Measurements from ENCODE around the gene ZNF385B.

The ZNF385B gene

DNA sequence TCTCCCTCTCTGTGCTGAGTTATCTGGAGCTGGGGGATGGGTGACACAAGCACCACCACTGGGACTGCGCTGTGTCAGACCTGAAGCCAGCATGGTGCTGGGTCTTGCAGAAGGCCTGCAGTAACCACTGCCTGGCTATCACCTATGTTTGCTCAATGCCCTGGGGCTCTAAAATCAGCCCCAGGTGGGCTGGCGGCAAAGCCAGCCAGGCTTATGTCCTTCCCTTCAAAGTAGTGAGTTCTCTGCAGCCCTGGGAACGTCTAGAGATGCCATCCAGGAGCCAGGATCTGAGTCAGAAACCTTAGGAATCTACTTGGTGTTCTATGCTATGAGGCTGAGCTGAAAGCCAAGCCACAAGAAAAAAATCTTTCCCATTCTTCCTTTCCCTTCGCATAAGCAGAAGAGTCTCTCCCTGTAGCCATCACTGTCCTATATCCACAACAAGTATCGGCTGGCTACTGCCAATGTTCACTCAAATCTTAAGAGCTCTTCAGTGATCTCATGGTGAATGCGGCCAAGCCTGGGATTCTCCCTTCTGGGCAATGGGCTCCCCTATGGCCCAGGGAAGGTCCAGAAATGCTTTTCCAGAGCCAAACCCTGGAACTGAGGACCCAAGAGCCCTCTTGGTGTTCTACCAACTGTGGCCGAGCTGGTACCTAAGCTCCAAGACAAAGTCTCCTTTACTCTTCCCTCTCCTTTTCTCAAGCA, 248.7 kb downstream of the ZNF385B start:
- Histone ChIP-seq H3K9ac (ENCODE audit: low read depth, low read length) (no peak overlapping the region), H3K27me3 (ENCODE audit: control insufficient read depth, insufficient read depth, low read length) (no peaks in the 10 kb centered on the region), H3K36me3 (ENCODE audit: control insufficient read depth, insufficient read depth, low read length) (no peaks in the 10 kb centered on the region), H3K9me3 (ENCODE audit: control insufficient read depth, insufficient read depth, low read length) (no peaks in the 10 kb centered on the region), H3K4me1 (ENCODE audit: control insufficient read depth, insufficient read depth, low read length) (peaks cover 5% of the 10 kb centered on the region), H3K4me3 (ENCODE audit: low read depth, low read length) (no peak overlapping the region)

DNA sequence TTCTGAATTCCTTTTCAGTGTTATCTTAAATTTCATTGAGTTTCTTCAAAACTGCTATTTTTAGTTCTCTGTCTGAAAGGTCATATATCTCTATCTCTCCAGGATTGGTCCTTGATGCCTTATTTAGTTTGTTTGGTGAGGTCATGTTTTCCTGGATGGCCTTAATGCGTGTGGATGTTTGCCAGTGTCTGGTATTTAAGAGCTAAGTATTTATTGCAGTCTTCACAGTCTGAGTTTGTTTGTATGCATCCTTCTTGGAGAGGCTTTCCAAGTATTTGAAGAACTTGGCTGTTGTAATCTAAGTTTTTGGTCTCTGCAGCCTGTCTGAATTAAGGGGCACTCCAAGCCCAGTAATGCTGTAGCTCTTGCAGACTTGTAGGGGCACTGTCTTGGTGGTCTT, 249.3 kb downstream of the ZNF385B start:
- Histone ChIP-seq H3K4me3 (ENCODE audit: low read depth, low read length) (no peak overlapping the region), H3K9ac (ENCODE audit: low read depth, low read length) (no peak overlapping the region), H3K36me3 (ENCODE audit: control insufficient read depth, insufficient read depth, low read length) (no peaks in the 10 kb centered on the region), H3K9me3 (ENCODE audit: control insufficient read depth, insufficient read depth, low read length) (no peaks in the 10 kb centered on the region), H3K27me3 (ENCODE audit: control insufficient read depth, insufficient read depth, low read length) (no peaks in the 10 kb centered on the region), H3K4me1 (ENCODE audit: control insufficient read depth, insufficient read depth, low read length) (peaks cover 5% of the 10 kb centered on the region)

DNA sequence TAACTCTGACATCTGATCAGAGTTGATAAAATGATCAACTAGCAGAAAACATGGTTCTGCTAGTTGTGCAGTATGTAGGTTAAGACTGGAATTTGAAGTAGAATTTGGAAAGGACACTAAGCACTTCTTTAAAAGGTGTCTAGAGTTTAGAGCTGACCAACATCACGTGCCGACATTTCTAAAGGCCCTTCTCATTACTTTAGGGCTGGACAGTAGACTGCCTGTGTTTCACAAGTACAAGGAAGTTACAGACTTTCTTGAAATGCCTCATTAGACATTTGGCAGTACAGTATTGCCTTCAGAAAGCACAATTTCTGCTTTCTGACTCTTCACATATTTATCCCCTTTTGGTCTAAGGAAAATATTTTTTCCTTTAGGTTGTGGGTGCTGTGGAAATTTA, 255.3 kb downstream of the ZNF385B start:
- no peaks in the 10 kb centered on the region for H3K36me3 ChIP-seq (ENCODE audit: control insufficient read depth, insufficient read depth, low read length)
- H3K4me1 ChIP-seq (ENCODE audit: control insufficient read depth, insufficient read depth, low read length) = peaks cover 5% of the 10 kb centered on the region
- H3K9me3 ChIP-seq (ENCODE audit: control insufficient read depth, insufficient read depth, low read length) = no peaks in the 10 kb centered on the region
- no peak overlapping the region for H3K9ac ChIP-seq (ENCODE audit: low read depth, low read length)
- no peaks in the 10 kb centered on the region for H3K27me3 ChIP-seq (ENCODE audit: control insufficient read depth, insufficient read depth, low read length)
- H3K4me3 ChIP-seq (ENCODE audit: low read depth, low read length) = no peak overlapping the region

DNA sequence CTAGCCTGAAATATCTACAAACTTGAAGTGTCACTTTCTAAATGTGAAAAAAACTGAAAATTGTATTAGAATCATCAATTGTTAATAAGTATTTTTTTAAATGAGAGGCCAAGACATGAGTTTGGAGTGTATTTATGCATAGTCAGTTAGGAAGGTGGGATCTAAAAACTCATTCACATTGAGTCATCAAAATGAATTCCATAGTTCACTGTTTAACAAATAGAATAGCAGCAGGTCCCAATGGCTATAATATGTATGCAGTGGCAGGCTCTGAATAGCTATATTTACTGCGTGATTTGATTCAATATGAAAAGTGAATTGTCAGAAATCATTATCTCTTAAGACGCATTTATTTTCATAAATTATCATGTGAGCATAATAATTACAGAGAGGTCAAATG, 256.1 kb downstream of the ZNF385B start:
- Histone ChIP-seq H3K9me3 (ENCODE audit: control insufficient read depth, insufficient read depth, low read length) (no peaks in the 10 kb centered on the region), H3K9ac (ENCODE audit: low read depth, low read length) (no peak overlapping the region), H3K4me3 (ENCODE audit: low read depth, low read length) (no peak overlapping the region), H3K36me3 (ENCODE audit: control insufficient read depth, insufficient read depth, low read length) (no peaks in the 10 kb centered on the region), H3K4me1 (ENCODE audit: control insufficient read depth, insufficient read depth, low read length) (peaks cover 5% of the 10 kb centered on the region), H3K27me3 (ENCODE audit: control insufficient read depth, insufficient read depth, low read length) (no peaks in the 10 kb centered on the region)

DNA sequence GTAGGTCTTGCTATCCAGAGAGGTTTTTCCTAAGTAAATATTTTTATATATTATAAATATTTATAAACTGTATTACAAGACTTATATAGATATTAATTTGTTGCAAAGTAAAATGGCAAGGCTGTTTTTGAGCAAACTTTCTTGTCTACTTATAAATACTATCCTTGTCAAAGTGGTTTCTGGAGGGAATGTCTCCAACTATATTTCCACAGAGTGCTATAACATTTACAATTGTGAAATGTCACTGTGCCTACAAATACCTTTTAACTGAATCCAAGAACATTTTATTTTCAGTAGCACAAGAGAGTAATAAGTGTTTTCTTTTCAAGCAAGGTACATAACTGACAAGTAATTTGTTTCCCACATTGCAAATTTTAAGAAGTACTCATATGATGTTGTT, 256.8 kb downstream of the ZNF385B start:
- Histone ChIP-seq H3K9ac (ENCODE audit: low read depth, low read length) (no peak overlapping the region), H3K4me3 (ENCODE audit: low read depth, low read length) (no peak overlapping the region), H3K4me1 (ENCODE audit: control insufficient read depth, insufficient read depth, low read length) (peaks cover 5% of the 10 kb centered on the region), H3K27me3 (ENCODE audit: control insufficient read depth, insufficient read depth, low read length) (no peaks in the 10 kb centered on the region), H3K36me3 (ENCODE audit: control insufficient read depth, insufficient read depth, low read length) (no peaks in the 10 kb centered on the region), H3K9me3 (ENCODE audit: control insufficient read depth, insufficient read depth, low read length) (no peaks in the 10 kb centered on the region)

DNA sequence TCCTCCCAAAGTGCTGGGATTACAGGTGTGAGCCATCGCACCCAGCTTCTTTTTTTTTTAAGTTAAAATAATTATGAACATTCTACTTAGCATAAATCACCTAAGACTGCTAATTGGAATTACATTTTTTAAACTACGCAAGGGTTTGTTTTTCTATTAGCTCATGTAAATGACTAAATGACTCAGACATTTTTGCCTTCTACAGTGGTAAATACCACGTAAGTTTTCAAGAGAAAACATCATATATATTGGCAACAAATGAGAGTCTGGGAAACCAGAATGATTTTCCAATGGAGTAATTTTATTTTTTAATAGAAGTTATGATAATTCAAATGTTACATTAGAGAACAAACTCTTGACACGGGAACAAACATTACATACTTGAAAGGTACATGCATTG, 259.0 kb downstream of the ZNF385B start:
- Histone ChIP-seq H3K4me3 (ENCODE audit: low read depth, low read length) (no peak overlapping the region), H3K4me1 (ENCODE audit: control insufficient read depth, insufficient read depth, low read length) (no peaks in the 10 kb centered on the region), H3K27me3 (ENCODE audit: control insufficient read depth, insufficient read depth, low read length) (no peaks in the 10 kb centered on the region), H3K9ac (ENCODE audit: low read depth, low read length) (no peak overlapping the region), H3K36me3 (ENCODE audit: control insufficient read depth, insufficient read depth, low read length) (no peaks in the 10 kb centered on the region), H3K9me3 (ENCODE audit: control insufficient read depth, insufficient read depth, low read length) (no peaks in the 10 kb centered on the region)

DNA sequence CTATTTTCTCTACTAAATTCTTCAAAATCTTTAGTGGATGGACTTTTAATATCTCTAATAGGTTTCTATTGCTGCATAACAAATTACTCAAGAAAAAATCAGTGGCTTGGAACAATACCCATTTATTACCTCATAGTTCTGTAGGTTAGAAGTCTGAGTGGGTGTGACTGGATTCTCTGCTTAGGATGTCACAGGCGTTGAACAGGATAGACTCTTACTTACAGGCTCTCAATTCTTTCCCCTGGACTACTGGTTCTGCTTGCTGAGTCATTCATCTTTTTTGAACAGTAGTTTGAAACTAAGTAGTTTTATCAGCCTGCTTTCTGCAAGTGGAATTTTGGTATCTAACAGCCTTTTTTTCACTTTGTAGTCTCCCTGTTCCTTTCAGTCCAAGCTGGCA, 265.4 kb downstream of the ZNF385B start:
- no peaks in the 10 kb centered on the region for H3K4me1 ChIP-seq (ENCODE audit: control insufficient read depth, insufficient read depth, low read length)
- no peaks in the 10 kb centered on the region for H3K36me3 ChIP-seq (ENCODE audit: control insufficient read depth, insufficient read depth, low read length)
- no peaks in the 10 kb centered on the region for H3K27me3 ChIP-seq (ENCODE audit: control insufficient read depth, insufficient read depth, low read length)
- H3K9ac ChIP-seq (ENCODE audit: low read depth, low read length) = no peak overlapping the region
- no peak overlapping the region for H3K4me3 ChIP-seq (ENCODE audit: low read depth, low read length)
- no peaks in the 10 kb centered on the region for H3K9me3 ChIP-seq (ENCODE audit: control insufficient read depth, insufficient read depth, low read length)

DNA sequence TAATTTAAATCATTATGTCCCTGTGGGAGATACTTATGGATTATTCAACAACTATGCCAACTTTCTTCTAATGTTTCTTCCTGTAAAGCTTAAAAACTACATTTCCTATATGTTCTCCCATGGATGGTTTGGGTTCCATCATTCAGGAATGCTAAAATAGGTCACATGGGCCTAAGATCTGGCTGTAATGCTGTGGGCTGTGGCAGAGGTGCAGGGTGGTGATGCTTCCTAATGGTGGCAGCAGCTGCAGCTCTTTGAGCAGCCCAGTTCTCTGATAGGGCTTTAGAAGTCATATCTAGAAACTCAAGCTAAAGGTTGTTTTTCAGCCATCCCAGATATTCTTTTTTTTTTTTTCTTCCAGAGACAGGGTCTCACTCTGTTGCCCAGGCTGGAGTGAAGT, 266.1 kb downstream of the ZNF385B start:
- no peaks in the 10 kb centered on the region for H3K27me3 ChIP-seq (ENCODE audit: control insufficient read depth, insufficient read depth, low read length)
- H3K4me3 ChIP-seq (ENCODE audit: low read depth, low read length) = no peak overlapping the region
- no peak overlapping the region for H3K9ac ChIP-seq (ENCODE audit: low read depth, low read length)
- H3K4me1 ChIP-seq (ENCODE audit: control insufficient read depth, insufficient read depth, low read length) = no peaks in the 10 kb centered on the region
- no peaks in the 10 kb centered on the region for H3K36me3 ChIP-seq (ENCODE audit: control insufficient read depth, insufficient read depth, low read length)
- no peaks in the 10 kb centered on the region for H3K9me3 ChIP-seq (ENCODE audit: control insufficient read depth, insufficient read depth, low read length)

DNA sequence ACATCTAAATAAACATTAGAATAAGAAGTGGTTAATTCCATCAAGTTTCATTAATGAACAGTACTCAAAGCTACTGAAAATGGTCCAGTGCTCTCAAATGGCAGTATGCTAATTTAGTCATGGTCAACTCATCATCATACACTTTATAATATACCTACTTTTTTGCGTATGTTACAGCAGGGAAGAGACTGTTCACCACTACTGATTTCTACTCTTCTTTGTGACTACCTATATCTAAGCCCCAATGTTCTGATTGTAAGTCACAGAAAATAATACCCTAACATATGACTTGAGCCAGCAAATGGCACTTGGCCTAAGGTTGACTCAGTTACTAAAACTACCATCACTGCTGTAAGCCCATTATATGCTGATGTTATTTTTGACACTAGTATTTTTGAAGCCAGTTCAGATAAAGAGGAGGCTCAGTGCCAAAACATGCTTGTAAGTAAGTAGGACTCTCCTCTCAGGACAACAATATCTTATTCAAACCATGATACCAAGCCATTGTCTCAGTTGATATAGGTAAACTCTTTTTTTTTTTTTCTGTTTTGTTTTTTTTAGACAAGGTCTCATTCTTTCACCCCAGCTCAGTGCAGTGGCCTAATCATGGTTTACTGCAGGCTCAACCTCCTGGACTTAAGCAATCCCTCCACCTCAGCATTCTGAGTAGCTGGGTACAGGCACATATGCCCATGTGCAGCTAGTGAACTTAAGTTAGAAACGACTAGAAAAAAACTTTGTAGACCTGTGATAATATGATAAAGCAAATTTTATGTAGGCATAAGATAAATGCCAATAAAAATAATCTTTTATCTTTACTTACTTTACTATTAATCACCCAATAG, 266.9 kb downstream of the ZNF385B start:
- Histone ChIP-seq H3K36me3 (ENCODE audit: control insufficient read depth, insufficient read depth, low read length) (no peaks in the 10 kb centered on the region), H3K4me3 (ENCODE audit: low read depth, low read length) (no peak overlapping the region), H3K9ac (ENCODE audit: low read depth, low read length) (no peak overlapping the region), H3K9me3 (ENCODE audit: control insufficient read depth, insufficient read depth, low read length) (no peaks in the 10 kb centered on the region), H3K4me1 (ENCODE audit: control insufficient read depth, insufficient read depth, low read length) (no peaks in the 10 kb centered on the region), H3K27me3 (ENCODE audit: control insufficient read depth, insufficient read depth, low read length) (no peaks in the 10 kb centered on the region)

DNA sequence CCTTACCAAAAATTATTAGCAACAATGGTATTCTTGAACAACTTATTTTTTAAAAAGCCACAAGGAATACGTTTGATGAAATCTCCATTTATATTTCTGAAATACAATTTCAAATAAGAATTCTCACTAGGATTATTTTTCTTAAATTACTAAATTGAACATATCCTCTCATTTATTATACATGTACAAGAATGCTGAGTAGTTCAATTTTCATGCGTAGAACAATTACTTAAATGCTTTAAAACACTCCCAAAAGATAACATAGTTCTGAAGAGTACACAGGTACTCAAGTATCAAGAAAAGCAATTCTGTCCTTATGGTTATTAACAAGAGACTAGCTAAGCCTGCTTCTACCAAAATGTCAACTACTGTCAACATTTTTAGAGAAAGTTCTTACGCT, 268.1 kb downstream of the ZNF385B start:
- no peak overlapping the region for H3K4me3 ChIP-seq (ENCODE audit: low read depth, low read length)
- H3K27me3 ChIP-seq (ENCODE audit: control insufficient read depth, insufficient read depth, low read length) = no peaks in the 10 kb centered on the region
- H3K9me3 ChIP-seq (ENCODE audit: control insufficient read depth, insufficient read depth, low read length) = no peaks in the 10 kb centered on the region
- H3K9ac ChIP-seq (ENCODE audit: low read depth, low read length) = no peak overlapping the region
- no peaks in the 10 kb centered on the region for H3K36me3 ChIP-seq (ENCODE audit: control insufficient read depth, insufficient read depth, low read length)
- H3K4me1 ChIP-seq (ENCODE audit: control insufficient read depth, insufficient read depth, low read length) = no peaks in the 10 kb centered on the region

DNA sequence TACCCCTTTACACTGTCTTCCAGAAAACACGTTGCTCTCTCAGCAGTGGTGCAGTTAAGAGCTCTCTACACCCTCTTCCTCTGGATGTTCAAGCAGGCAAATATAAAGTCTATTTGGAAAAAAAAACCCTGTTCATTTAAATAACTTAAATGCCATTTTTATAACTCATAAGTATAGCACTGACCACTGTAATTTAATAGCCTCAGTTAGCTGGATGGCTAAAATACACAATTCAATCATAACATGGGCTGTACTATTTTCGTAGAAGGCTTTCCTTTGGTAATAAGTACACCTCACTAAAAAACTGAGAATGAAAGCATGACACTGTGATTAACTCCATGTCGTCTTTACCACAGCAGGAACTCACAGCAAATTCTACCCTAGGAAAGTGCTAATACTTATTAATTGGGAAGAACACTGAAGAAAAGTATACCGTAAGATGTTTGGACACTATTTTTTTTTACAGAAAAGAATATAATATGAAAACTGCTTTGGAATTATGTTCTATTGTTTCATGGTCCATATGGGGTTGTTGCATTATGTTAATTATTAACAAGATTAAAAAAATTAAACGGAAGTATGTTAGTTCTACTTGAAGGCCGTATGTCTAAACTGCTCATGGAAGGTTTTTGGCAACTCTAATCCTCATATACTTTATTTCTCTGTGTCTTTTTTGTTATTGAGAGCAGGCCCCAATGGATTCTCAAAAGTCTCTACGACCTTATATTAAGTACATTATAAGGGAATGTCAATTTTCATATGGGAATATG, 269.1 kb downstream of the ZNF385B start:
- no peaks in the 10 kb centered on the region for H3K27me3 ChIP-seq (ENCODE audit: control insufficient read depth, insufficient read depth, low read length)
- H3K9me3 ChIP-seq (ENCODE audit: control insufficient read depth, insufficient read depth, low read length) = no peaks in the 10 kb centered on the region
- no peaks in the 10 kb centered on the region for H3K36me3 ChIP-seq (ENCODE audit: control insufficient read depth, insufficient read depth, low read length)
- H3K4me3 ChIP-seq (ENCODE audit: low read depth, low read length) = no peak overlapping the region
- no peak overlapping the region for H3K9ac ChIP-seq (ENCODE audit: low read depth, low read length)
- H3K4me1 ChIP-seq (ENCODE audit: control insufficient read depth, insufficient read depth, low read length) = no peaks in the 10 kb centered on the region

Measured in iPS-15b (cell line).